ENCODE data around the gene ZNF628. TPM values are rescaled to one million over a fixed set of nuclear protein-coding genes. Genes with fewer than 3 reads are reported as not detected.

The ZNF628 gene
- total and polyA plus RNA-seq, 2 of the 4 experiments (the other 2 are of a cell fraction) = 0.18 to 1.9 TPM

DNA sequence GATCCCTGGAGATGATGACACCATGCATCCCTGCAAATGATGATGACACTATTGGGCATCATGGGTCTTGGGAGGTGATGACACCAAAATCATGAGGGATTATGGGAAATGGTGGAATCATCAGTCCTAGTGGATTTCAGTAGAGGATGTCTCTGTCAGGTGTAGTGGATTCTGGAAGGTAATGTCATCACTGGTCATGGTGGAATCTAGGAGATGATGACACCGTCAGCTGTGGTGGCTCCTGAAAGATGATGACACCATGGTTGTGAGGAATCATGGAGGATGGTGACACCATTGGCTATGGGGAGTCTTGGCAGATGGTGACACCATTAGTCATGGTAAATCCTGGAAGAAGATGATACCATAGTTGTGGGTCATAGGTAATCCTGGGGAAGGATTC is 45.2 kb upstream of the ZNF628 start:
- H3K23ac ChIP-seq (ENCODE audit: low read depth, low read length) = no peak overlapping the region
- no peaks in the 10 kb centered on the region for H3K36me3 ChIP-seq (ENCODE audit: control insufficient read depth, insufficient read depth, low read length)
- TF ChIP-seq RCOR1 (IDR thresholded peaks at IDR 0.05; ENCODE audit: insufficient replicate concordance, low read length) (no peak), NFE2L2 (IDR thresholded peaks at IDR 0.05; ENCODE audit: low read depth, low read length) (no peak), MXI1 (IDR thresholded peaks at IDR 0.05; ENCODE audit: borderline replicate concordance, low read depth, low read length) (no peak), SMC3 (IDR thresholded peaks at IDR 0.05; ENCODE audit: low read depth, low read length) (no peak), CEBPB (IDR thresholded peaks at IDR 0.05; ENCODE audit: low read depth, low read length) (no peak), BHLHE40 (IDR thresholded peaks at IDR 0.05; ENCODE audit: low read depth, low read length) (no peak), MAFK (IDR thresholded peaks at IDR 0.05; ENCODE audit: low read depth, low read length) (no peak), RFX5 (IDR thresholded peaks at IDR 0.05; ENCODE audit: low read depth, low read length) (no peak), RAD21 (IDR thresholded peaks at IDR 0.05; ENCODE audit: low read length) (no peak), FOS (IDR thresholded peaks at IDR 0.05; ENCODE audit: low read depth, low read length) (no peak), CHD1 (IDR thresholded peaks at IDR 0.05; ENCODE audit: low read depth, low read length) (no peak), POLR2A (IDR thresholded peaks at IDR 0.05; ENCODE audit: low read depth, low read length) (no peak)
- TF ChIP-seq, protein P1, sequence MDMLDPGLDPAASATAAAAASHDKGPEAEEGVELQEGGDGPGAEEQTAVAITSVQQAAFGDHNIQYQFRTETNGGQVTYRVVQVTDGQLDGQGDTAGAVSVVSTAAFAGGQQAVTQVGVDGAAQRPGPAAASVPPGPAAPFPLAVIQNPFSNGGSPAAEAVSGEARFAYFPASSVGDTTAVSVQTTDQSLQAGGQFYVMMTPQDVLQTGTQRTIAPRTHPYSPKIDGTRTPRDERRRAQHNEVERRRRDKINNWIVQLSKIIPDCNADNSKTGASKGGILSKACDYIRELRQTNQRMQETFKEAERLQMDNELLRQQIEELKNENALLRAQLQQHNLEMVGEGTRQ (IDR thresholded peaks at IDR 0.05; ENCODE audit: low read depth, low read length) = no peak
- TF ChIP-seq, protein P2, sequence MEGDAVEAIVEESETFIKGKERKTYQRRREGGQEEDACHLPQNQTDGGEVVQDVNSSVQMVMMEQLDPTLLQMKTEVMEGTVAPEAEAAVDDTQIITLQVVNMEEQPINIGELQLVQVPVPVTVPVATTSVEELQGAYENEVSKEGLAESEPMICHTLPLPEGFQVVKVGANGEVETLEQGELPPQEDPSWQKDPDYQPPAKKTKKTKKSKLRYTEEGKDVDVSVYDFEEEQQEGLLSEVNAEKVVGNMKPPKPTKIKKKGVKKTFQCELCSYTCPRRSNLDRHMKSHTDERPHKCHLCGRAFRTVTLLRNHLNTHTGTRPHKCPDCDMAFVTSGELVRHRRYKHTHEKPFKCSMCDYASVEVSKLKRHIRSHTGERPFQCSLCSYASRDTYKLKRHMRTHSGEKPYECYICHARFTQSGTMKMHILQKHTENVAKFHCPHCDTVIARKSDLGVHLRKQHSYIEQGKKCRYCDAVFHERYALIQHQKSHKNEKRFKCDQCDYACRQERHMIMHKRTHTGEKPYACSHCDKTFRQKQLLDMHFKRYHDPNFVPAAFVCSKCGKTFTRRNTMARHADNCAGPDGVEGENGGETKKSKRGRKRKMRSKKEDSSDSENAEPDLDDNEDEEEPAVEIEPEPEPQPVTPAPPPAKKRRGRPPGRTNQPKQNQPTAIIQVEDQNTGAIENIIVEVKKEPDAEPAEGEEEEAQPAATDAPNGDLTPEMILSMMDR (conservative IDR thresholded peaks at IDR 0.05; ENCODE audit: low read depth, low read length) = no peak
- TF ChIP-seq, protein P3, sequence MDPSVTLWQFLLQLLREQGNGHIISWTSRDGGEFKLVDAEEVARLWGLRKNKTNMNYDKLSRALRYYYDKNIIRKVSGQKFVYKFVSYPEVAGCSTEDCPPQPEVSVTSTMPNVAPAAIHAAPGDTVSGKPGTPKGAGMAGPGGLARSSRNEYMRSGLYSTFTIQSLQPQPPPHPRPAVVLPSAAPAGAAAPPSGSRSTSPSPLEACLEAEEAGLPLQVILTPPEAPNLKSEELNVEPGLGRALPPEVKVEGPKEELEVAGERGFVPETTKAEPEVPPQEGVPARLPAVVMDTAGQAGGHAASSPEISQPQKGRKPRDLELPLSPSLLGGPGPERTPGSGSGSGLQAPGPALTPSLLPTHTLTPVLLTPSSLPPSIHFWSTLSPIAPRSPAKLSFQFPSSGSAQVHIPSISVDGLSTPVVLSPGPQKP (IDR thresholded peaks at IDR 0.05; ENCODE audit: borderline replicate concordance, low read depth, low read length) = no peak
- H3K4me2 ChIP-seq (ENCODE audit: low read depth, low read length) = no peak overlapping the region
- no peak overlapping the region for H2BK20ac ChIP-seq (ENCODE audit: low read depth, low read length)
- H4K91ac ChIP-seq (ENCODE audit: insufficient read depth, low read depth, low read length) = no peak overlapping the region
- no peaks in the 10 kb centered on the region for H3K4me1 ChIP-seq (ENCODE audit: control insufficient read depth, insufficient read depth, low read length)
- H3K18ac ChIP-seq (ENCODE audit: low read depth, low read length) = no peak overlapping the region
- H2BK5ac ChIP-seq (ENCODE audit: low read depth, low read length, poor library complexity, severe bottlenecking) = no peak overlapping the region
- no peak overlapping the region for H2BK120ac ChIP-seq (ENCODE audit: low read depth, low read length)
- DNase-seq (no peak), ATAC-seq (ENCODE audit: low read depth) (no peak)
- dilution Hi-C loops (cut with HindIII; ENCODE audit: low sequenced_read_pairs, unreplicated experiment) (no loop called here), intact Hi-C loops (cut with micrococcal nuclease) (no loop called here), in situ Hi-C loops (cut with MboI; ENCODE audit: low sequenced_read_pairs) (no loop called here)
- H2AK9ac ChIP-seq (replicated peaks; ENCODE audit: low read depth, low read length, poor library complexity) = no peak overlapping the region
- no peak overlapping the region for H3K9ac ChIP-seq (ENCODE audit: low read depth, low read length)
- WGBS, 2 experiments (ENCODE audit: extremely low coverage in 2 of 2, insufficient read length in 1 of 2) = 67% methylated on average over 1 of the region's 1 CpG; no CpG with 5 or more reads in 1 of the 2 experiments
- H2AK5ac ChIP-seq (ENCODE audit: low read depth, low read length) = no peak overlapping the region
- H3K14ac ChIP-seq (replicated peaks; ENCODE audit: low read depth, low read length) = no peak overlapping the region
- H3K27ac ChIP-seq (ENCODE audit: insufficient read depth, low read length) = no peak overlapping the region
- H2BK15ac ChIP-seq (ENCODE audit: low read depth, low read length) = no peak overlapping the region
- H3K9me3 ChIP-seq (ENCODE audit: control insufficient read depth, insufficient read depth, low read length) = peaks cover 3% of the 10 kb centered on the region
- no peaks in the 10 kb centered on the region; the same call in 1 of the 2 replicates for H4K20me1 ChIP-seq (ENCODE audit: insufficient read depth, low read length)
- H3K4ac ChIP-seq (ENCODE audit: low read depth, low read length) = no peak overlapping the region
- BruUV-seq (replicated peaks) = no TSS peak
- no peak overlapping the region for H3K4me3 ChIP-seq (ENCODE audit: insufficient read depth, low read depth, low read length)
- H3K56ac ChIP-seq (ENCODE audit: extremely low read depth, insufficient read depth, low read length) = no peak overlapping the region
- H4K8ac ChIP-seq (ENCODE audit: low read depth in 2 of 2, low read length in 2 of 2) = no peak overlapping the region
- ChIA-PET POLR2A (ENCODE audit: unreplicated experiment) (no interaction called here), CTCF (no interaction called here)
- H4K5ac ChIP-seq (ENCODE audit: low read depth, low read length) = no peak overlapping the region
- no peak overlapping the region for H2AFZ ChIP-seq (replicated peaks; ENCODE audit: low read length, poor library complexity)
- H3K9me1 ChIP-seq (ENCODE audit: insufficient read depth, low read length) = peaks cover 11% of the 10 kb centered on the region; the same call in 1 of the 2 replicates
- no peaks in the 10 kb centered on the region for H3K79me1 ChIP-seq (ENCODE audit: low read depth in 1 of 2, low read length in 2 of 2)
- peaks cover 21% of the 10 kb centered on the region for H3K27me3 ChIP-seq (ENCODE audit: control insufficient read depth, insufficient read depth, low read length)
